A673 (cell line): Measurements from ENCODE around the gene GPR150.

Source experiments
- CTCF ChIP-seq: fragments of 300-800, 200-600 bp; sonication (generic); conservative IDR thresholded peaks from 2 replicates; pipeline ENCODE4 v1.5.1; 2017; ENCODE audit warnings: low read depth, mild to moderate bottlenecking, antibody characterized with exemption, low read length, moderate library complexity, mixed read lengths
- EZH2 ChIP-seq: fragments of 200-600 bp; sonication (generic); IDR thresholded peaks from 2 replicates; pipeline ENCODE4 v1.6.1; 2017; ENCODE audit warnings: borderline replicate concordance, low read depth, mild to moderate bottlenecking, mixed read lengths, antibody characterized with exemption, low read length; ENCODE audit not compliant: poor library complexity, severe bottlenecking

- no peak for TF ChIP-seq CTCF
- TF ChIP-seq EZH2: no peak
Measured at GRCh38 chr5:95631991-95632675, 12.2 kb downstream of the GPR150 start.
